Tibial nerve (tissue), 4 donors: ENCODE data around the gene MITF. TPM values are rescaled to one million over a fixed set of nuclear protein-coding genes. Genes with fewer than 3 reads are reported as not detected.

ENCODE experiments used
- DNase-seq, 2 donors: peaks; one replicate each; pipeline ENCODE4 v3.0.0-alpha.2; 2019; ENCODE audit warnings: low spot score in 2 of 2
- H3K27ac ChIP-seq, 4 donors: fragments of 200-600 bp; sonication (generic) in 3 of 4; one replicate each; pipeline ENCODE4 v1.5.1; 2017 to 2019; ENCODE audit warnings: mild to moderate bottlenecking in 1 of 4
- H3K27me3 ChIP-seq, 2 donors: fragments of 200-600 bp; sonication (generic) in 1 of 2; one replicate each; pipeline versions ENCODE4 v1.5.1 to v1.6.0; 2017 to 2019
- H3K36me3 ChIP-seq, 3 donors: fragments of 200-600 bp; sonication (generic); one replicate each; pipeline ENCODE4 v1.5.1; 2018 to 2019
- H3K4me1 ChIP-seq, 4 donors: fragments of 200-600 bp; sonication (generic) in 3 of 4; one replicate each; pipeline ENCODE4 v1.5.1; 2017 to 2019
- H3K4me3 ChIP-seq, 4 donors: fragments of 200-600 bp; sonication (generic) in 3 of 4; one replicate each; pipeline ENCODE4 v1.5.1; 2017 to 2019; ENCODE audit warnings: mild to moderate bottlenecking in 1 of 4, moderate library complexity in 1 of 4
- H3K9me3 ChIP-seq, 4 donors: fragments of 200-600 bp; sonication (generic) in 3 of 4; one replicate each; pipeline ENCODE4 v1.5.1; 2017 to 2019
- CTCF ChIP-seq, 5 experiments: fragments of 200-600 bp in 3 of 5; fragments of 450-650 bp in 2 of 5; sonication (generic) in 3 of 5; IDR thresholded peaks; one replicate each; pipeline ENCODE4 v1.5.1; 2016 to 2019; ENCODE audit warnings: antibody characterized with exemption in 5 of 5, mild to moderate bottlenecking in 3 of 5, moderate library complexity in 2 of 5
- EP300 ChIP-seq, 2 donors: sonication (generic); formaldehyde crosslinking; IDR thresholded peaks; one replicate each; pipeline ENCODE4 v1.6.1; 2017; ENCODE audit warnings: antibody characterized with exemption in 2 of 2, mild to moderate bottlenecking in 1 of 2
- POLR2A ChIP-seq, 2 donors: fragments of 450-650 bp; IDR thresholded peaks; one replicate each; pipeline ENCODE4 v1.6.1; 2017; ENCODE audit warnings: antibody characterized with exemption in 2 of 2, mild to moderate bottlenecking in 2 of 2, moderate library complexity in 2 of 2
- WGBS, 2 donors: methylation state at CpG; one replicate each; pipeline ENCODE4 v1.1.5; 2018; 5-methylcytosine and 5-hydroxymethylcytosine counted together
- total RNA-seq, 4 donors: library from RNA; depleted of rRNA; stranded (reverse); fragments of >200 nt; gene quantifications; one replicate each; pipeline ENCODE4 v1.1.0, GENCODE V29; 2016

The MITF gene
- total RNA-seq = 10 to 100 TPM; 10.3 to 26.9 (median 15.5) TPM

- 0 to 1% methylated on average over 67 to 71 of the region's 81 CpGs for WGBS, 2 donors
- H3K27ac ChIP-seq = peak within 1 kb of the TSS; percentile 41 to 90 (median 70)
- H3K27me3 ChIP-seq = no peaks in the 10 kb centered on the region
- TF ChIP-seq CTCF (IDR thresholded peaks at IDR 0.05) (peak in 2 of 5 experiments; percentile 12 to 38), EP300 (IDR thresholded peaks at IDR 0.05) (peak in 1 of 2 donors; percentile 58), POLR2A (IDR thresholded peaks at IDR 0.05) (peak; percentile 50 to 70)
- peak; percentile 87 to 88 for DNase-seq
- H3K4me1 ChIP-seq = peaks cover 0 to 30% (median 7%) of the 10 kb centered on the region in 4 donors
- H3K9me3 ChIP-seq = no peaks in the 10 kb centered on the region
- H3K36me3 ChIP-seq = no peaks in the 10 kb centered on the region
- peak within 1 kb of the TSS; percentile 45 to 92 (median 79) for H3K4me3 ChIP-seq
These were observed at the start of gene MITF for GRCh38 chr3:69739204-69740102. TSS of gene MITF (plus strand) at chr3:69739464. CDS start at chr3:69739598, 134 bp downstream.

- Histone ChIP-seq H3K9me3 (no peaks in the 10 kb centered on the region), H3K4me1 (peaks cover 0 to 8% (median 0%) of the 10 kb centered on the region in 4 donors), H3K4me3 (no peak overlapping the region), H3K27ac (no peak overlapping the region), H3K27me3 (no peaks in the 10 kb centered on the region), H3K36me3 (no peaks in the 10 kb centered on the region)
- 76 to 85% methylated on average over 4 of the region's 4 CpGs for WGBS, 2 donors
- TF ChIP-seq EP300 (IDR thresholded peaks at IDR 0.05) (no peak), CTCF (IDR thresholded peaks at IDR 0.05) (no peak), POLR2A (IDR thresholded peaks at IDR 0.05) (no peak)
- no peak for DNase-seq
These were observed 47.4 kb upstream of the MITF start for GRCh38 chr3:69691860-69692259.

GRCh38 chr3:69692761-69693160 is 46.5 kb upstream of the MITF start:
- Histone ChIP-seq H3K9me3 (no peaks in the 10 kb centered on the region), H3K4me3 (no peak overlapping the region), H3K27ac (no peak overlapping the region), H3K4me1 (peaks cover 0 to 8% (median 0%) of the 10 kb centered on the region in 4 donors), H3K27me3 (no peaks in the 10 kb centered on the region), H3K36me3 (no peaks in the 10 kb centered on the region)
- DNase-seq = no peak
- WGBS, 2 donors = 96 to 97% methylated on average over 2 of the region's 2 CpGs
- TF ChIP-seq CTCF (IDR thresholded peaks at IDR 0.05) = no peak

- no peaks in the 10 kb centered on the region for H3K36me3 ChIP-seq
- H3K27ac ChIP-seq = no peak overlapping the region
- TF ChIP-seq CTCF (IDR thresholded peaks at IDR 0.05) (no peak), EP300 (IDR thresholded peaks at IDR 0.05) (no peak), POLR2A (IDR thresholded peaks at IDR 0.05) (no peak)
- 90 to 93% methylated on average over 2 of the region's 2 CpGs for WGBS, 2 donors
- no peaks in the 10 kb centered on the region for H3K27me3 ChIP-seq
- peaks cover 0 to 8% (median 0%) of the 10 kb centered on the region in 4 donors for H3K4me1 ChIP-seq
- H3K4me3 ChIP-seq = no peak overlapping the region
- DNase-seq = no peak
- H3K9me3 ChIP-seq = peaks cover 0 to 3% (median 0%) of the 10 kb centered on the region in 4 donors
These were observed 43.8 kb upstream of the MITF start for GRCh38 chr3:69695443-69695842.

GRCh38 chr3:69695933-69696332 is 43.3 kb upstream of the MITF start:
- Histone ChIP-seq H3K27ac (no peak overlapping the region), H3K36me3 (no peaks in the 10 kb centered on the region), H3K4me3 (no peak overlapping the region), H3K9me3 (peaks cover 0 to 8% (median 0%) of the 10 kb centered on the region in 4 donors), H3K27me3 (no peaks in the 10 kb centered on the region), H3K4me1 (peaks cover 0 to 4% (median 0%) of the 10 kb centered on the region in 4 donors)
- DNase-seq = no peak
- no peak for TF ChIP-seq EP300 (IDR thresholded peaks at IDR 0.05)
- no peak for TF ChIP-seq CTCF (IDR thresholded peaks at IDR 0.05)
- WGBS, 2 donors = 80 to 88% methylated on average over 4 of the region's 4 CpGs
